GM23338 (cell line): ENCODE data around the gene RSPH10B. TPM values are rescaled to one million over a fixed set of nuclear protein-coding genes. Genes with fewer than 3 reads are reported as not detected.
A peak's percentile ranks its signal among the peaks of the same experiment; 100 is the strongest.

Source experiments
- ATAC-seq: fragments of 200-7000 bp; cut with Tn5 transposase; 3 replicates; pipeline ENCODE4 v1.9.1; 2020
- DNase-seq: peaks from one replicate; pipeline ENCODE4 v3.0.0-alpha.2; 2015; ENCODE audit warnings: low spot score
- H2AFZ ChIP-seq: fragments of 200-600 bp; sonication (generic); 2 replicates; pipeline ENCODE4 v1.8.0; 2016; ENCODE audit warnings: antibody characterized with exemption, mild to moderate bottlenecking, moderate library complexity
- H3F3A ChIP-seq: fragments of 200-600 bp; sonication (generic); replicated peaks from 2 replicates; pipeline ENCODE4 v1.8.0; 2017; ENCODE audit warnings: antibody characterized with exemption, mixed run types, low read depth
- H3K27ac ChIP-seq: fragments of 200-600 bp; sonication (generic); 2 replicates; pipeline ENCODE4 v1.6.1; 2016; ENCODE audit warnings: low read depth
- H3K27me3 ChIP-seq: fragments of 200-600 bp; sonication (generic); 2 replicates; pipeline ENCODE4 v1.8.0; 2016; ENCODE audit warnings: mild to moderate bottlenecking, mixed run types, moderate library complexity; ENCODE audit not compliant: insufficient read depth
- H3K36me3 ChIP-seq: fragments of 200-600 bp; sonication (generic); 2 replicates; pipeline ENCODE4 v1.8.0; 2016; ENCODE audit warnings: mild to moderate bottlenecking; ENCODE audit not compliant: insufficient read depth
- H3K4me1 ChIP-seq: fragments of 200-600 bp; sonication (generic); 2 replicates; pipeline ENCODE4 v1.8.0; 2016; ENCODE audit warnings: mild to moderate bottlenecking, moderate library complexity; ENCODE audit not compliant: insufficient read depth
- H3K4me2 ChIP-seq: fragments of 200-600 bp; sonication (generic); 2 replicates; pipeline ENCODE4 v1.7.1; 2017; ENCODE audit warnings: mixed run types
- H3K4me3 ChIP-seq: fragments of 200-600 bp; sonication (generic); 2 replicates; pipeline ENCODE4 v1.6.1; 2016; ENCODE audit warnings: mixed run types
- H3K79me2 ChIP-seq: fragments of 200-600 bp; sonication (generic); replicated peaks from 2 replicates; pipeline ENCODE4 v1.8.0; 2017; ENCODE audit warnings: mild to moderate bottlenecking; ENCODE audit not compliant: insufficient read depth
- H3K9me2 ChIP-seq: fragments of 200-600 bp; sonication (generic); 2 replicates; pipeline ENCODE4 v1.8.0; 2017; ENCODE audit not compliant: insufficient read depth
- H4K20me1 ChIP-seq: fragments of 200-600 bp; sonication (generic); replicated peaks from 2 replicates; pipeline ENCODE4 v1.8.0; 2017; ENCODE audit warnings: mild to moderate bottlenecking; ENCODE audit not compliant: insufficient read depth
- H3K27ac Mint-ChIP-seq: 2 replicates; pipeline ENCODE4 v1.8.0; 2020; ENCODE audit warnings: inconsistent platforms, mild to moderate bottlenecking, moderate library complexity, mixed read lengths
- H3K27me3 Mint-ChIP-seq: 3 replicates; pipeline ENCODE4 v1.8.0; 2022; ENCODE audit warnings: low read depth, mild to moderate bottlenecking, moderate library complexity, mixed read lengths, inconsistent platforms; ENCODE audit not compliant: insufficient read depth, poor library complexity
- H3K36me3 Mint-ChIP-seq: 3 replicates; pipeline ENCODE4 v1.8.0; 2021; ENCODE audit warnings: low read depth, mild to moderate bottlenecking, inconsistent platforms, moderate library complexity, mixed read lengths
- H3K4me1 Mint-ChIP-seq: 3 replicates; pipeline ENCODE4 v1.8.0; 2020; ENCODE audit warnings: mild to moderate bottlenecking, inconsistent platforms, mixed read lengths
- H3K4me3 Mint-ChIP-seq: 3 replicates; pipeline ENCODE4 v1.8.0; 2021; ENCODE audit warnings: moderate library complexity, mild to moderate bottlenecking, inconsistent platforms, mixed read lengths
- H3K9me3 Mint-ChIP-seq: 3 replicates; pipeline ENCODE4 v1.8.0; 2020; ENCODE audit warnings: moderate library complexity, mild to moderate bottlenecking, inconsistent platforms, mixed read lengths
- CREB1 ChIP-seq: fragments of 250-450 bp; sonication (Bioruptor Pico); IDR thresholded peaks from 2 replicates; pipeline ENCODE4 v1.5.0; 2020; ENCODE audit warnings: low read depth, mild to moderate bottlenecking, moderate library complexity
- CTCF ChIP-seq, 2 experiments: fragments of 200-600 bp in 1 of 2; sonication (generic) in 1 of 2; conservative IDR thresholded peaks; 2 replicates each; pipeline versions ENCODE4 v1.5.1 to v1.6.1; 2016 to 2017; ENCODE audit warnings: antibody characterized with exemption in 2 of 2, low read depth in 2 of 2, mild to moderate bottlenecking in 2 of 2, moderate library complexity in 1 of 2
- ETS1 ChIP-seq: IDR thresholded peaks from 2 replicates; pipeline ENCODE4 v1.6.1; 2016; ENCODE audit warnings: antibody characterized with exemption
- EZH2 ChIP-seq: fragments of 200-600 bp; sonication (generic); IDR thresholded peaks from one replicate; pipeline ENCODE4 v1.8.0; 2017; ENCODE audit warnings: antibody characterized with exemption, mild to moderate bottlenecking, low read depth; ENCODE audit not compliant: unreplicated experiment
- EZH2phosphoT487 ChIP-seq: fragments of 200-600 bp; sonication (generic); IDR thresholded peaks from one replicate; pipeline ENCODE4 v1.8.1; 2018; ENCODE audit warnings: antibody characterized with exemption; ENCODE audit not compliant: unreplicated experiment
- JUNB ChIP-seq: IDR thresholded peaks from one replicate; pipeline ENCODE4 v1.6.1; 2016; ENCODE audit warnings: antibody characterized with exemption; ENCODE audit not compliant: unreplicated experiment
- NANOG ChIP-seq: IDR thresholded peaks from 2 replicates; pipeline ENCODE4 v1.6.1; 2016; ENCODE audit warnings: antibody characterized with exemption, borderline replicate concordance
- POLR2AphosphoS5 ChIP-seq: IDR thresholded peaks from 2 replicates; pipeline ENCODE4 v1.6.1; 2016; ENCODE audit warnings: antibody characterized with exemption, low read depth
- REST ChIP-seq: IDR thresholded peaks from one replicate; pipeline ENCODE4 v1.6.1; 2018; ENCODE audit warnings: antibody characterized with exemption; ENCODE audit not compliant: unreplicated experiment
- STAT1 ChIP-seq: IDR thresholded peaks from one replicate; pipeline ENCODE4 v1.6.1; 2016; ENCODE audit warnings: antibody characterized with exemption; ENCODE audit not compliant: unreplicated experiment
- ZNF114 ChIP-seq: fragments of 250-450 bp; sonication (Bioruptor Pico); IDR thresholded peaks from 2 replicates; pipeline ENCODE4 v1.5.0; 2020; ENCODE audit warnings: mild to moderate bottlenecking, moderate library complexity
- ZNF331 ChIP-seq: fragments of 250-450 bp; sonication (Bioruptor Pico); IDR thresholded peaks from 2 replicates; pipeline ENCODE4 v1.5.0; 2020; ENCODE audit warnings: low read depth, mild to moderate bottlenecking, moderate library complexity
- ZNF462 ChIP-seq: fragments of 250-450 bp; sonication (Bioruptor Pico); IDR thresholded peaks from 2 replicates; pipeline ENCODE4 v1.5.0; 2020; ENCODE audit warnings: mild to moderate bottlenecking, moderate library complexity
- polyA plus RNA-seq: library from polyadenylated mRNA; unstranded; fragments of >200 nt; fragmentation: Nextera tagmentation; extraction: Ambion mirVana; gene quantifications from 2 replicates; pipeline ENCODE4 v1.2.1, GENCODE V29; 2016
- total RNA-seq: library from RNA; depleted of rRNA; stranded (reverse); fragments of >200 nt; shearing (Covaris generic); gene quantifications from 2 replicates; pipeline ENCODE4 v1.2.3, GENCODE V29; 2014

Gene RSPH10B
- total and polyA plus RNA-seq, 2 experiments from 2014 or later: 0.99 to 5.9 TPM

- H3K79me2 ChIP-seq: peaks cover 59% of the 10 kb centered on the region
Measured at GRCh38 chr7:6008668-6009611, 38.5 kb upstream of the RSPH10B start, which contains the start of the genes AIMP2 and PMS2. TSS of gene AIMP2 (plus strand) at chr7:6009272. CDS start at chr7:6009364, 92 bp downstream. TSS of gene PMS2 (minus strand) at chr7:6009049. CDS start at chr7:6009019, 30 bp downstream.

More at GRCh38 chr7:6008668-6009611, 38.5 kb upstream of the RSPH10B start, which contains the start of the genes AIMP2 and PMS2:
- no peaks in the 10 kb centered on the region for H3K36me3 ChIP-seq
- H2AFZ ChIP-seq: no peak within 1 kb of the TSS
- H3K27me3 Mint-ChIP-seq: no peaks in the 10 kb centered on the region
- H3K4me1 ChIP-seq: peaks cover 11% of the 10 kb centered on the region; the same call in 1 of the 2 replicates
- H3K9me2 ChIP-seq: no peaks in the 10 kb centered on the region
- H3F3A ChIP-seq: no peaks in the 10 kb centered on the region
- DNase-seq: peak; percentile 99
- peaks cover 18% of the 10 kb centered on the region for H3K4me1 Mint-ChIP-seq
- peaks cover 41% of the 10 kb centered on the region for H3K36me3 Mint-ChIP-seq
- ATAC-seq: peak; percentile 94
- peak within 1 kb of the TSS; percentile 88 for H3K4me2 ChIP-seq
- H3K27me3 ChIP-seq: no peaks in the 10 kb centered on the region
- peak within 1 kb of the TSS; percentile 84 for H3K4me3 ChIP-seq
- peak within 1 kb of the TSS; percentile 97 for H3K27ac Mint-ChIP-seq
- peak within 1 kb of the TSS; percentile 95 for H3K27ac ChIP-seq
- H4K20me1 ChIP-seq: peaks cover 16% of the 10 kb centered on the region
- no peaks in the 10 kb centered on the region for H3K9me3 Mint-ChIP-seq
- peak within 1 kb of the TSS; percentile 87 for H3K4me3 Mint-ChIP-seq
- TF ChIP-seq POLR2AphosphoS5 (peak; percentile 98), STAT1 (no peak), EZH2phosphoT487 (no peak), CREB1 (CRISPR knock-in tag) (peak; percentile 90), NANOG (no peak), JUNB (no peak), ETS1 (peak; percentile 51), CTCF (conservative IDR thresholded peaks at IDR 0.05; ENCODE audit: low read depth in 2 of 2) (0 out of 4 replicates have a peak, but pooled peaks of 1 of the 2 experiments have one; percentile 3), ZNF331 (CRISPR knock-in tag) (no peak), REST (no peak), EZH2 (no peak), ZNF114 (no peak), ZNF462 (CRISPR knock-in tag) (no peak)
